ENCODE data around the gene FOXP1. TPM values are rescaled to one million over a fixed set of nuclear protein-coding genes. Genes with fewer than 3 reads are reported as not detected.

The FOXP1 gene
- total and polyA plus RNA-seq, 2 of the 13 experiments (the other 11 are each of a cell fraction or from before 2014, with no cell fraction given): 40.4 to 59.0 TPM

DNA sequence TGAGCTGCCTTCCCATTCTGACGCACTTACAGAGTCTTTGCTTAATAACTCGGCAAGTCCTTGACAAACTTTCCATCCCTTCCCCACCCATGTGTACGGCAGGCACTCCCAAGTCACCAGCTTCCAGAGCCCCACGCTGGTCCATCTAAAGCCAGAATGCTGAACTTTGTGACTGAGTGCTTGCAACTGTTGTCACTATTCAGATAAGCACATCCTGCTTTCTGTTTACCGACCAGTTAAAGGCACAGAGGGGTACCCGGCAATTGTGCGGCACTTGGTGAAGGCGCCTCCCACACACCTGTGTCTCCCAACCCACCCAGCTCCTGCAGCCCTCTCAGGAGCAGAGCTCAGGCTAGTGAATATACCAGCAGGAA lies 430.6 kb downstream of the FOXP1 start (continued):
- TF ChIP-seq CTCF (CRISPR knock-in tag; IDR thresholded peaks at IDR 0.05): 0 out of 2 replicates have a peak, but pooled peaks have one; percentile 27
- peak; percentile 85 for TF ChIP-seq TEAD3 (CRISPR knock-in tag; optimal IDR thresholded peaks at IDR 0.05; ENCODE audit: borderline replicate concordance)
- TF ChIP-seq TOE1 (CRISPR knock-in tag; IDR thresholded peaks at IDR 0.05): no peak
- no peak for TF ChIP-seq ZNF446 (CRISPR knock-in tag; IDR thresholded peaks at IDR 0.05)
- no peak for TF ChIP-seq SP4 (CRISPR knock-in tag; IDR thresholded peaks at IDR 0.05)
- TF ChIP-seq NR2F2 (IDR thresholded peaks at IDR 0.05; ENCODE audit: borderline replicate concordance, low read depth): no peak
- TF ChIP-seq ZFY (CRISPR knock-in tag; IDR thresholded peaks at IDR 0.05): peak; percentile 30; the same call in 1 of the 2 replicates
- TF ChIP-seq PREB (CRISPR knock-in tag; IDR thresholded peaks at IDR 0.05): no peak
- no peak for TF ChIP-seq ZNF432 (CRISPR knock-in tag; IDR thresholded peaks at IDR 0.05; ENCODE audit: borderline replicate concordance)
- TF ChIP-seq TBX2 (CRISPR knock-in tag; IDR thresholded peaks at IDR 0.05; ENCODE audit: borderline replicate concordance): peak; percentile 91
- TF ChIP-seq ZNF496 (CRISPR knock-in tag; IDR thresholded peaks at IDR 0.05; ENCODE audit: insufficient replicate concordance): no peak
- TF ChIP-seq NFAT5 (CRISPR knock-in tag; IDR thresholded peaks at IDR 0.05): no peak
- TF ChIP-seq ZNF468 (CRISPR knock-in tag; IDR thresholded peaks at IDR 0.05): no peak
- no peak for TF ChIP-seq ZNF326 (CRISPR knock-in tag; IDR thresholded peaks at IDR 0.05; ENCODE audit: borderline replicate concordance)
- no peak for TF ChIP-seq PAWR (CRISPR knock-in tag; IDR thresholded peaks at IDR 0.05; ENCODE audit: borderline replicate concordance)
- TF ChIP-seq, protein P1, sequence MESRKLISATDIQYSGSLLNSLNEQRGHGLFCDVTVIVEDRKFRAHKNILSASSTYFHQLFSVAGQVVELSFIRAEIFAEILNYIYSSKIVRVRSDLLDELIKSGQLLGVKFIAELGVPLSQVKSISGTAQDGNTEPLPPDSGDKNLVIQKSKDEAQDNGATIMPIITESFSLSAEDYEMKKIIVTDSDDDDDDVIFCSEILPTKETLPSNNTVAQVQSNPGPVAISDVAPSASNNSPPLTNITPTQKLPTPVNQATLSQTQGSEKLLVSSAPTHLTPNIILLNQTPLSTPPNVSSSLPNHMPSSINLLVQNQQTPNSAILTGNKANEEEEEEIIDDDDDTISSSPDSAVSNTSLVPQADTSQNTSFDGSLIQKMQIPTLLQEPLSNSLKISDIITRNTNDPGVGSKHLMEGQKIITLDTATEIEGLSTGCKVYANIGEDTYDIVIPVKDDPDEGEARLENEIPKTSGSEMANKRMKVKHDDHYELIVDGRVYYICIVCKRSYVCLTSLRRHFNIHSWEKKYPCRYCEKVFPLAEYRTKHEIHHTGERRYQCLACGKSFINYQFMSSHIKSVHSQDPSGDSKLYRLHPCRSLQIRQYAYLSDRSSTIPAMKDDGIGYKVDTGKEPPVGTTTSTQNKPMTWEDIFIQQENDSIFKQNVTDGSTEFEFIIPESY (CRISPR knock-in tag; IDR thresholded peaks at IDR 0.05): peak; percentile 64; the same call in 1 of the 2 replicates
- TF ChIP-seq MAFF (IDR thresholded peaks at IDR 0.05; ENCODE audit: low read depth, low read length): no peak
- TF ChIP-seq THAP7 (CRISPR knock-in tag; IDR thresholded peaks at IDR 0.05): no peak
- TF ChIP-seq ZNF224 (CRISPR knock-in tag; IDR thresholded peaks at IDR 0.05): no peak
